ENCODE data around the gene HRH2. TPM values are rescaled to one million over a fixed set of nuclear protein-coding genes. Genes with fewer than 3 reads are reported as not detected.

The HRH2 gene
- total and polyA plus RNA-seq, 2 donors (not counting 1 experiment from before 2014, with no cell fraction given), result 0.46 TPM; not detected in 1

DNA sequence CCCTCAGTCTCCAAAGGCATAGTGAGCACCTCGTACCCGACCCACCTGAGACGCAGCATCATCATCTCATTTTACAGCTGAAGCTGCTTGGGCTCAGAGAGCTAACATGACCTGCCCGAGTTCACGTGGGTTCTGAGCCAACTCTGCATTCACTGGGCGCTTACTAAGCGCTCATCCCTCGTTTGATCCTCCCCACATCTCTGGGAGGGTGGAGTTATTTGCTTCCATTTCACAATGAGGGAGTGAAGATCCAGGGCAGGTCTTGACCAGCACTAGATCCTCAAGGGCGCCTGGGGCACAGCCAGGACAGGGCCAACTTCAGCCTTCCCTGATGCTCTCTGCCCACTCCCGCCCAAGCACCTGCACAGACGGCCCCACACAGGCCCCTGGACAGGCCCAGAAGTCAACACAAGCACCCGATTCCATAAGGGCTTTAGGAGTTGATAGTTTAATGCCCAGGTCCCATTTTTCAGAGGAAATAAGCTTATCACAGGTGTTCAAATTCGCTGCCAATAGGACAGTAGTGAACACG is 80.8 kb downstream of the HRH2 start:
- Histone ChIP-seq H3K79me2 (ENCODE audit: control insufficient read depth, insufficient read depth, low read length) (no peaks in the 10 kb centered on the region), H3K36me3 (replicated peaks in 1 of 2; ENCODE audit: control extremely low read depth in 1 of 2, control insufficient read depth in 1 of 2, extremely low read depth in 1 of 2, insufficient read depth in 2 of 2, low read length in 1 of 2) (no peaks in the 10 kb centered on the region), H3K4me1 (ENCODE audit: control insufficient read depth in 2 of 2, insufficient read depth in 2 of 2, low read length in 2 of 2) (no peaks in the 10 kb centered on the region), H3K4me2 (replicated peaks; ENCODE audit: low read depth, low read length, poor library complexity, severe bottlenecking) (no peak overlapping the region), H3K27me3 (replicated peaks in 1 of 4; ENCODE audit: control extremely low read depth in 1 of 4, control insufficient read depth in 3 of 4, insufficient read depth in 4 of 4, low read length in 3 of 4) (peaks cover 0 to 7% (median 2%) of the 10 kb centered on the region in 4 experiments), H3K9ac (ENCODE audit: low read length) (no peak overlapping the region), H3K4me3 (ENCODE audit: control extremely low read depth in 1 of 5, extremely low read depth in 1 of 5, insufficient read depth in 1 of 5, low read depth in 2 of 5, low read length in 4 of 5) (no peak overlapping the region), H2AFZ (ENCODE audit: insufficient read depth, low read depth, low read length, poor library complexity, severe bottlenecking) (no peak overlapping the region), H4K20me1 (ENCODE audit: control insufficient read depth, insufficient read depth, low read length, poor library complexity, severe bottlenecking) (no peaks in the 10 kb centered on the region), H3K9me3 (ENCODE audit: control extremely low read depth in 1 of 3, control insufficient read depth in 2 of 3, insufficient read depth in 1 of 3, low read length in 2 of 3) (peaks cover 0 to 5% (median 0%) of the 10 kb centered on the region in 3 donors), H3K27ac (ENCODE audit: low read length in 2 of 2) (no peak overlapping the region)
- 82% methylated on average over 9 of the region's 14 CpGs for WGBS (ENCODE audit: insufficient coverage)
- ATAC-seq (ENCODE audit: low read depth), result no peak
- peaks cover 53% of the 10 kb centered on the region for H3K27me3 Mint-ChIP-seq
- H3K4me3 Mint-ChIP-seq, result no peak overlapping the region
- intact Hi-C loops (cut with micrococcal nuclease), result no loop called here
- ChIA-PET POLR2A (no interaction called here), CTCF (no interaction called here)
- no peaks in the 10 kb centered on the region for H3K4me1 Mint-ChIP-seq
- H3K9me3 Mint-ChIP-seq (ENCODE audit: insufficient read depth), result no peaks in the 10 kb centered on the region
- H3K27ac Mint-ChIP-seq, result no peak overlapping the region
- TF ChIP-seq EZH2 (IDR thresholded peaks at IDR 0.05; ENCODE audit: borderline replicate concordance, insufficient read depth, low read depth, low read length, poor library complexity, severe bottlenecking), result no peak
- TF ChIP-seq, protein P1, sequence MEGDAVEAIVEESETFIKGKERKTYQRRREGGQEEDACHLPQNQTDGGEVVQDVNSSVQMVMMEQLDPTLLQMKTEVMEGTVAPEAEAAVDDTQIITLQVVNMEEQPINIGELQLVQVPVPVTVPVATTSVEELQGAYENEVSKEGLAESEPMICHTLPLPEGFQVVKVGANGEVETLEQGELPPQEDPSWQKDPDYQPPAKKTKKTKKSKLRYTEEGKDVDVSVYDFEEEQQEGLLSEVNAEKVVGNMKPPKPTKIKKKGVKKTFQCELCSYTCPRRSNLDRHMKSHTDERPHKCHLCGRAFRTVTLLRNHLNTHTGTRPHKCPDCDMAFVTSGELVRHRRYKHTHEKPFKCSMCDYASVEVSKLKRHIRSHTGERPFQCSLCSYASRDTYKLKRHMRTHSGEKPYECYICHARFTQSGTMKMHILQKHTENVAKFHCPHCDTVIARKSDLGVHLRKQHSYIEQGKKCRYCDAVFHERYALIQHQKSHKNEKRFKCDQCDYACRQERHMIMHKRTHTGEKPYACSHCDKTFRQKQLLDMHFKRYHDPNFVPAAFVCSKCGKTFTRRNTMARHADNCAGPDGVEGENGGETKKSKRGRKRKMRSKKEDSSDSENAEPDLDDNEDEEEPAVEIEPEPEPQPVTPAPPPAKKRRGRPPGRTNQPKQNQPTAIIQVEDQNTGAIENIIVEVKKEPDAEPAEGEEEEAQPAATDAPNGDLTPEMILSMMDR (IDR thresholded peaks at IDR 0.05), result no peak
- DNase-seq, result no peak

DNA sequence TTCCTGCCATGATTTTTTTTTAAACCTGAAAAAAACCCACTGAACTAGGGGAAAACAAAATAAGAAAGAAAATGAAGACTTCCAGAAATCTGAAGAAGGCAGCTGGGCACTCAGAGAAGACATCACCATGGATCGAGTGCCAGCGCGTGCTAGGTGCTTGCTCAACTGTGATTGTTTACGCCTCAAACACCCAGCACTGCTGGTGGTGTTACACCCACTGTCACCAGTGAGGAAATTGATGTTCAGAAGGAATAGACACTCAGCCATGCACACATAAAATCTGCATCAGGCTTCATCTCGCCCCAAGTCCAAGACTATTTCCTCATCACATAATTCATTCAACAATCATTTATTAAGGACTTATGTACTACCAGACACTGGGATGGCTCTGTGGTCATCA is 82.1 kb downstream of the HRH2 start:
- Mint-ChIP-seq H3K27ac (no peak overlapping the region), H3K4me1 (no peaks in the 10 kb centered on the region), H3K9me3 (ENCODE audit: insufficient read depth) (no peaks in the 10 kb centered on the region), H3K27me3 (peaks cover 53% of the 10 kb centered on the region), H3K4me3 (no peak overlapping the region)
- Histone ChIP-seq H3K27ac (ENCODE audit: low read length in 2 of 2) (no peak overlapping the region), H2AFZ (ENCODE audit: insufficient read depth, low read depth, low read length, poor library complexity, severe bottlenecking) (no peak overlapping the region), H4K20me1 (ENCODE audit: control insufficient read depth, insufficient read depth, low read length, poor library complexity, severe bottlenecking) (no peaks in the 10 kb centered on the region), H3K4me3 (ENCODE audit: control extremely low read depth in 1 of 5, extremely low read depth in 1 of 5, insufficient read depth in 1 of 5, low read depth in 2 of 5, low read length in 4 of 5) (no peak overlapping the region), H3K4me1 (ENCODE audit: control insufficient read depth in 2 of 2, insufficient read depth in 2 of 2, low read length in 2 of 2) (no peaks in the 10 kb centered on the region), H3K36me3 (replicated peaks in 1 of 2; ENCODE audit: control extremely low read depth in 1 of 2, control insufficient read depth in 1 of 2, extremely low read depth in 1 of 2, insufficient read depth in 2 of 2, low read length in 1 of 2) (no peaks in the 10 kb centered on the region), H3K79me2 (ENCODE audit: control insufficient read depth, insufficient read depth, low read length) (no peaks in the 10 kb centered on the region), H3K9ac (ENCODE audit: low read length) (no peak overlapping the region), H3K27me3 (replicated peaks in 1 of 4; ENCODE audit: control extremely low read depth in 1 of 4, control insufficient read depth in 3 of 4, insufficient read depth in 4 of 4, low read length in 3 of 4) (peaks cover 0 to 7% (median 2%) of the 10 kb centered on the region in 4 experiments), H3K4me2 (replicated peaks; ENCODE audit: low read depth, low read length, poor library complexity, severe bottlenecking) (no peak overlapping the region), H3K9me3 (ENCODE audit: control extremely low read depth in 1 of 3, control insufficient read depth in 2 of 3, insufficient read depth in 1 of 3, low read length in 2 of 3) (peaks cover 0 to 3% (median 0%) of the 10 kb centered on the region in 3 donors)
- intact Hi-C loops (cut with micrococcal nuclease), result no loop called here
- WGBS (ENCODE audit: insufficient coverage), result 96% methylated on average over 4 of the region's 5 CpGs
- CTCF ChIA-PET, result interaction anchor here (1.1 kb wide), 1 partner anchor 10 kb away, joined by 3 read pairs; no protein-coding TSS in a partner anchor
- DNase-seq (no peak), ATAC-seq (ENCODE audit: low read depth) (no peak)
- POLR2A ChIA-PET, result no interaction called here
- no peak for TF ChIP-seq EZH2 (IDR thresholded peaks at IDR 0.05; ENCODE audit: borderline replicate concordance, insufficient read depth, low read depth, low read length, poor library complexity, severe bottlenecking)
- TF ChIP-seq, protein P1 (IDR thresholded peaks at IDR 0.05), result no peak
